GM19238 (cell line): ENCODE measurements around the gene LYRM2.
"Not testable (repeated sequence)": the region's sequence is repeated elsewhere in the genome, so short reads cannot be mapped to it uniquely, and the experiment has no call there.

Source experiments
- DNase-seq: peaks from one replicate; pipeline ENCODE4 v3.0.0; 2011; ENCODE audit warnings: low spot score; ENCODE audit not compliant: insufficient read length

Gene LYRM2

DNA sequence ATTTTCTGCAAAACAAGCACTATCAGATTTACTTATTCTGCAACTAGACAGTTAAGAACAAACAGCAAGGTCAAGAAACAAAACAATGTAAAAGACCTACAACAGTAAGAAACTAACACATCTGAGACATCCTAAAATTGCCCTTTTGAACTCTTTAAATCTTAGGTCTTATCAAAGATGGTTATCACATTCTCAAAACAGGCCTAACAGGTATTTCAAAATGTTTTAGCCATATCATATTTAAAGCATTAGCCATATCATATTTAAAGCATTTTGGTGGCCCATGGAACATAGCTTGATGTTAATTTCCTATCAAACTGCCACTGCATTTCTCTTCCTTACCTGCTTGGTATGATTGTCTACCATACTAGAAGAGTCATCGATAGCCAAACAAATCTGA is 11.1 kb upstream of the LYRM2 start:
- DNase-seq = no peak

DNA sequence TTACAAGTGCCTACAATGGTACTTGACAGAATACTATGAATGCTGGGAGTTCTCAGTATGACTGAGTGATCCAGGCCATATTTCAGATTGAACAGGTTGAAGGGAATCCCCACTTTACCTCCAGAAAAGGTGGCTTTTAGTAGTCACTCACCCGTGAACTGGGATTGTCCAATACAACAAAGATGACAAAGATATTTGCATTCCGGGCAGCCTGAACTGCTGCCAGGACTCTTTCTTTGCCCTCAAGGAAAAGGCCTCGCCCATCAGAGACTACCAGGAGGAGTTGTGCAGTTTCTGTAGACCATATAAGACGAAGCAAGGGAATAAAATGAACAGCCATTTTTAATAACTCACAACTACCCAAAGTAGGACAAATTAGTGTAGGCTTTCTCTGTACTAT is 6.3 kb upstream of the LYRM2 start:
- DNase-seq = no peak

DNA sequence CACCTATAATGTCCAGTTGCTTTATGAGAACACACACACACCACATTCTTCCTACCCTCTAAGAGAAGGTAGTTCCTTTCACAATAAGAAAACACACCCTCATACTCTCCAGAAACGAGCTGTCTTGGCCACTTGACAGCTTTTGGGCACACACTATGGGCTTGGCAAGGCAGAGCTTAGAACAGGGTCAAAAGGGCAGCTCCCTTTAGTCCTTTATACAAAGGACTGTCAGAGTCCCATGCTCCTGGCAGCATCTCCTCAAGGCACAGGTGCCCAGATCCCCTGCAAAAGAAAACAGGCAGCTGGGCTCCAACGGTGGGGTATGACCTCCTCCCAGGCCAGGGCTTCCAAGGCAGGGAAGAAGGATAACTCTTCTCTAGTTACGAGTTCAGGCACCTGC is 4.9 kb upstream of the LYRM2 start:
- DNase-seq = no peak

DNA sequence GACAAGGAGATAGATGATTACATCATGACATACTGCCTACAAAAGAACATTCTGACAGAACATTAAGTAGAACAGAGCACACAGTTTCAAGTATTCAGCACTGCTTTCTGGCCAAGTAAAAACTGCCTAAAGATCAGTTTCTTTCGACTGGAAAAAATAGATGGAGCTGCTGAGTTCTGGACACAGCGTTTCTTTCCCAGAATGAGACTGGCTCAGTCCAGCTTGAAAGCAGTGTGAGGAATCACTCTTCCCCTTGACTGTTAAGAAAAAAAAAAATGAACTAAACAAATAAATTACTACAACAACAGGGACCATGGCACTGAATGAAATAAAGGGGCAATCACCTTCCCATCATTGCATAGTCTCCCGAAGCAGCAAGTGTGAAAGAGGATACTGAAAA is 4.4 kb upstream of the LYRM2 start:
- DNase-seq = no peak

DNA sequence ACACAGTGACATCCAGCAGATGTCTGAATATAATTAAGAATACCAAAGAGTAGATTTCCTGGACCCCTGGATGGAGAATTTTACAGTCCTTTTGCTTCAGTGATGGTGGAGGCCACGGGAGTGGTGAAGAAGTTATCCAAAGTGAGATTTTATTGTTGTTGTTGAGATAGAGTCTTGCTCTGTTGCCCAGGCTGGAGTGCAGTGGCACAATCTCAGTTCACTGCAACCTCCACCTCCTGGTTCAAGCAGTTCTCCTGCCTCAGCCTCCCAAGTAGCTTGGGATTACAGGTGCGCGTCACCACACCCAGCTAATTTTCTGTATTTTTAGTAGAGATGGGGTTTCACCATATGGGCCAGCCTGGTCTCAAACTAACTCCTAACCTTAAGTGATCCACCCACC is 3.0 kb upstream of the LYRM2 start:
- DNase-seq = not testable (repeated sequence)

DNA sequence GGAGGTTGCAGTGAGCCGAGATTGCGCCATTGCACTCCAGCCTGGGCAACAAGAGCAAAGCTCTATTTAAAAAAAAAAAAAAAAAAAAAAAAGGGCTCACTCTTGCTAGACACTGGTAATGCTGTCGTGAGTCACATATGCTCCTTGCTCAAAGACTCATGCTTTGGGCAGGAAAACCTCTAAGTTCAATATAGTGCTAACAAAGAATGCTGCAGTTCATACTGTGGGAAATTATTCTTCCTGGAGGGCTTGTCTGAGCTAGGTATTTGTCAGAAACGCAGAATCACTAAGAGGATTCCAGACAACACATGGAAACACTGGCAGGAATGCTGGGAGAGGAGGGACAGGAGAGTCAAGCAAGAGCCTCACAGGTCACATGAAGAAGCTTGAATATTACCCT is 2.3 kb upstream of the LYRM2 start:
- DNase-seq = no peak

DNA sequence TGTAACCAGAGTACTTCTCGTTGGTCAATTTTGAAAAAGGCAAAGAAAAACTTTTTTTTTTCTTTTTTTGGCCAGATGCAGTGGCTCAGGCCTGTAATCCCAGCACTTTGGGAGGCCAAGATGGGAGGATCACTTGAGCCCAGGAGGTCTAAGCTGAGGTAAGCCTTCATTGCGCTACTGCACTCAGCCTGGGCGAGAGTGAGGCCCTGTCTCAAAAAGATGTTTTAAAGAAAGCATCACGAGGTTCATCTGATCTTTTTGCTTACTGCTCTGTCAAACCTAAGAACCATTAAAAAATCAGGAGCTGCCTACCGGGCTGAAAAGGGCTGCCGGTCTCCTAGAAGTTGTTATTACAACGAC is 607 bp downstream of the LYRM2 start:
- DNase-seq = no peak

DNA sequence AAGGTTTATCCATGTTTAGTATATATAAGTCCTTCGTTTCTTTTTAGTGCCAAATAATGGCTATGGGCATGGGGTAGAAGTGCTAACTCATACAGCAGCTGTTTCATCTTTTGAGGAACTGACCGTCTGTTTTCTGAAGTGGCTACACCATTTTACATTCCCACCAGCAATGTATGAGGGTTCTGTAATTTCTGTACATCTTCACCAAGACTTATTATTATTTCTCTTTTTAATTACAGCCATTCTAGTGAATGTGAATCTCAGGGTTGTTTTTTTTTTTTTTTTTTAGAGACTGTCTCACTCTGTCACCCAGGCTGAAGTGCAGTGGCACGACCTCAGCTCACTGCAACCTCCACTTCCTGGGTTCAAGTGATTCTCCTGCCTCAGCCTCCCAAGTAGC is 2.1 kb downstream of the LYRM2 start:
- DNase-seq = not testable (repeated sequence)

DNA sequence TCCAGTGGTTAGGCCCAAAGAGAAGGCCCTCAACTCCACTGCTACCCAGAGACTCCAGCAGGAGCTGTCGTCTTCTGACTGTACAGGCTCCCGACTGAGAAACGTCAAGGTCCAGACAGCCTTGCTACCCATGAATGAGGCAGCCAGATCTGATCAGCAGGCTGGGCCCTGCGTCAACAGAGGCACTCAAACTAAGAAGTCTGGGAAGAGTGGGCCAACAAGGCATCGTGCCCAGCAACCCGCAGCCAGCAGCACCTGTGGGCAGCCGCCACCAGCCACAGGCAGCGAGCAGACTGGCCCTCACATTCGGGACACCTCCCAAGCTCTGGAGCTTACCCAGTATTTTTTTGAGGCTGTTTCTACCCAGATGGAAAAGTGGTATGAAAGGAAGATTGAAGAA is 8.1 kb downstream of the LYRM2 start:
- DNase-seq = no peak

DNA sequence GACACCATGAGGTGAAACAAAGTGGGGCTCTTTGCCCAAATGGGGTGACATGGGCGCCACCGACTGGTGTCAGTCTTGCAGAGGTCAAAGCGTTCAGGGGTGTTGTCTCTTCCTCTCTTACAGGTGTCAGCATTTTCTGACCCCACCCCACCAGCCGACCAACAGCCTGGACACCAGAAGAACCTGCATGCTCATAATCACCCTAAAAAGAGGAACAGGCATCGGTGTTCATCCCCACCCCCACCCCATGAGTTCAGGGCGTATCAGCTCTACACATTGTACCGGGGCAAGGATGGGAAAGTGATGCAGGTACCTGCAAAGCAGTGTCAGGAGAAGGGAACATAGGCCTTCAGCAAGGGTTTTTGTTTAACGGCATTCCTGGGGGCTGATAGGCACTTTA is 14.8 kb downstream of the LYRM2 start:
- DNase-seq = no peak

DNA sequence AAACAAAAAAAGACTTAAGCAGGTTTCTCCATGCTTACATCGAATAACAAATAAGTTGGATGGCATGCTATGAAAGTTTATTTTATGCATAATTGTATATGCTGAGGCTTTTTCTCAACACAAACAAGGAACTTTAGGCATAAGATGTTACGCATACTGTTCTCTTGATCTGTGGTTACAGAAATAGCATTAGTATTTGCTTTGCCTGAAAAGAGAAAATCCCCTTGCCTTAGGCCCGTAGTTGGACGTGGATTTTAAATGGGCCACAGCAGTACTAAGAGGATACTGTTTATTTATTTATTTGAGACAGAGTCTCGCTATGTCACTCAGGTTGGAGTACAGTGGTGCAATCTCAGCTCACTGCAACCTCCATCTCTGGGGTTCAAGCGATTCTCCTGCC is 19.0 kb downstream of the LYRM2 start:
- no peak for DNase-seq

DNA sequence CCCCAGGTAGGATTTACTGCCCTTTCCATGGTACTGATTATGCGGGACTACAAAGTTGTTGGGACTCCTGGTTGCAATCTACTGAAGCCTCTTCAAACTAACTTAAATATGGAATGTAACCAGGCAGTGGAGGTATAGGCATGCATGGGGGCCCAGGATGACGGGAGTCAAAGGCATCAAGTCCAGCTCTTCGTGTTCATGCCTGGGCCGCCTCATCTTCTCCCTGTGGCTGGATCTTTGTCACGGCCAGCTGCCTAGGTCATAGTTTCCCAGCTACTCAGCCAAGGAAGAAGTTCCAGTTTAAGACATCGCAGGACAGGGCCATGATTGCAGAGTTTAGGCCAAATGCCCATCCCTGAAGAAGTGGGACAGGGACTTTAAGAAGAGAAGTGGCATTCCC is 20.5 kb downstream of the LYRM2 start:
- no peak for DNase-seq

DNA sequence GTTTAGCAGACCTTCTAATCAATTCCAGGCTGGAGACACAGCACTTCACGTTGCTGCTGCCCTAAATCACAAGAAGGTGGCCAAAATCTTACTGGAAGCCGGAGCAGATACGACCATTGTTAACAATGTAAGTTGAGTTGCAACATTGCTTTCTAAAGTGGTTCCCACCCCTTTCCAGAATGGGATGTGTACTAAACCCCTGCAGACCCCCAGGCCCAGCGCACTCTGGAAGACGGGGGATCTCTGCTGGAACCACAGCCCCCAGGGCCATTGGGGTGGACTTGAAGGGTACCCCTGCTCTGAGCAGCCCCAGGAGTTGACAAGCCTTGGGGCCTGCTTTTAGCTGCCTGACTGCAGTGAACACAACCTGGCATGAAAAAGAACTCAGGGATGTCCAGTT is 22.0 kb downstream of the LYRM2 start:
- no peak for DNase-seq

DNA sequence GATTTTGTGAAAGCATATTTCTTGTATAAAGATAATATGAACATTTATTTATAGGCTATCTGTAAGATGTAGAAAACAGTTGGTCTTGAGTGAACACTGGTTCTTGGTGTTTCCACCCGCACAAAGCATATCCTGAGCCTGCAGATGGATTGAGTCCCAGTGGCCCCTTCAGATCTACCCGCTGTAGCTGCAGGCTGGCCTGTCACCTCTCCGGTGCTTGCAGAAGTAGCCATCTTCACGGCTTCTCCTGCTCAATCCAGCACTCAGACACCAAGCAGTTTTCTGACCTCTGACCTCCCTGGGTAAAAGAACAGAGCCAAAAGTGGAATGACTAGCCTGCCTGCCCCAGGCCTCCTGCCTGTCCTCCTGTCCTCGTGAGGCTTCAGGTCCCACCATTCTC is 22.7 kb downstream of the LYRM2 start:
- no peak for DNase-seq

DNA sequence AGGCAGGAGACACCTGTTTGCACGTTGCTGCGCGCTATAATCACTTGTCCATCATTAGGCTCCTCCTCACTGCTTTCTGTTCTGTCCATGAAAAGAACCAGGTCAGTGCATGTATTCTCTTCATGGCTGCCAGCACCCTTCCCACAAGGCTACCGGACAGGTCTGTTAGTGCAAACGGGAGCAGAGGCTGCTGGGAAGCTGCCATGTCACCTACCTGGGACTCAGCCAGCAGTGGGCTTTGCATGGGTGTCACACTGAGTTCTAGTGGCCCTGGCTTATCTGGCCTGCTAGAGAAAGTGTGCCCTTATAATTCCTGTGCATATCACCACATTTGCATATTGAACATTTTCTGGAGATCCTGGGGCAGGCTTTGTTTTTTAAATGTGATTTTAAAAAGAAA is 24.8 kb downstream of the LYRM2 start:
- no peak for DNase-seq

DNA sequence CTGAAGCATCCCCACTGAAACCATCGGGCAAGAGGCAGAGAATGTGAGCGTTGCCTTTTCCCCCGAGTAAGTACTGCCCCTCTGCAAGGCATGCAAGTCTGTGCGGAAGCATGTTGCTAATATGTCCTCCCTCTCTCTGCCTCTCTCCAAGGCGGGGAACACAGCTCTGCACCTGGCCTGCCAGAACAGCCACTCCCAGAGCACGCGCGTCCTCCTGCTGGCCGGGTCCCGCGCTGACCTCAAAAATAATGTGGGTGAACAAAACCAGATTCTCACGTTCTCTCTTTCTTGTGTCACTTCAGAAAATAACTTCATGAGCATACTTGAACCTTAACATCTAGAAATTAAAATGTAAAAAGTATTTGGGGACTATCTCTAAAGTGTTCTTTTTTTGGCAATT is 26.4 kb downstream of the LYRM2 start:
- no peak for DNase-seq

DNA sequence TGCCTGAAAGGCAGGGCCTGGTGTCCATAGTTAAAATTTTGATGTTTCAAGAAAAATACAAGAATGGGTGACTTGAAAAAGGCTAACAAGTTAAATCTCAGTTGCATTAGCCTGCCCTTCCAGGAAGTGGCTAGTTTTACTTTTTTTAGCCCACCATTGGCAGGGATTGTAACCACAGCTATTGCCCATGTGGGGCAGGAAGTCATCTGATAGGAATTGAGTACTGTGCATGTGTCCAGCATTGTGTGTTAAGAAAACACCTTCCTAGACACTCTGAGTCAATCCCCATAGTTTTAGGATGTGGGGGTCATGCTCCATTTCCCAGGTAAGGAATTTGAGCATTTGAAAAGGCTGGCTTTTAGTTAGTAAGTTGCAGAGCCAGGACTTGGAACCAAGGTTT is 26.9 kb downstream of the LYRM2 start:
- no peak for DNase-seq

DNA sequence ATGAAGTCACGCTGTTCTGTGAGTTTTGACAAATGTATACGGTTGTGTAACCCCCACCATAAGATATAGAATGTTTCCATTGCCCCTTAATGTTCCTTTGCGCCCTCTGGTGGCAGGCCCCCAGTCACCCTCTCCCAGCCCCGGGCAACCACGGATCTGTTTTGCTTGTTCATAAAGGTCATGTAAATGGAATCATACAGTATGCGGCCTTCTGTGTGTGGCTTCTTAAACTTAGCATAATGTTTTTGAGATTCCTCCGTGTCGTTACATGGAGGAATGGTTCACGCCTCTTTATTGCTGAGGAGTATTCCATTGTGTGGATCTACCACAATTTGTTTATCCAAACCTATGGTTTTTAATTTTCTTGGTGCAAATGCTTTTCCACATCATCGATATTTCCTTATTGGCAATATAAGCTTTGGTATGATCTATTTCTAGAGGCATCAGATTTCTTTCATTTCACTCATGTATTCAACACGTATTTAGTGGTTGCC is 28.4 kb downstream of the LYRM2 start:
- peak; percentile 45 for DNase-seq

DNA sequence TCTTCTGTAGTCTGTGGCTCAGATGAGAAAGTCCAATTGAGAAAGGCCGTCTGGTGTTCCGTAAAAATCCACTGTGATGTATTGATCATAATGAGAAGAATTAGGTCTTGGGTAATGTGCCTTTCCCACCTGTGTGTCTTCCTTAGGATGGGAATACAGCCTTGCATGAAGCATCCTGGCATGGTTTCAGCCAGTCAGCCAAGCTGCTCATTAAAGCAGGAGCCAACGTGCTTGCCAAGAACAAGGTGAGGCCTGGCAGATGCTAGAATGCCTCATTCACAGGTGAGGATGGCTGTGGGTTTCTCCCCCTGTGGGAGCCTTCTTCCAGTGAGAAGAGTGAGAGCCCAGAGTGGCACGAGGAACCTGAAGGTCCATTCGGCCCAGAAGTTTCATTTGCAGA is 32.7 kb downstream of the LYRM2 start:
- no peak for DNase-seq

DNA sequence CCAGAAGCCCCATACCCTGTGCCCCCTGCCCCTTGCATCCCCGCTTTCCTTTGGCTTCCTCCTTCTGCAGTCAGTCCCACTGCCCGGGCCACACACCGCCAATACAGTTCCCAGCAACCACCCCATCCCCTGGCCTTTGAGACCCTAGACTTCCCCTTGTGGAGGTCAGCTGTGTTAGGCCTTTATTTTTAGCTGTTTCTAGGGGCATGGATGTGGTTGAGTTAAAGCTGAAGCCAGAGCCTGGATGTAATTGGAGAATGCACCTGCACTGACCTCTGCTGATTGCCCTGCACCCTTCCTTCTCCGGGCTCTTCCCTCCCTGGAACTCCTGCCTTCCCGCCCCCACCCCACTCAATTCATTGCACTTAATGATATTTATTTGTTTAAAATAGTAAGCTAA is 33.9 kb downstream of the LYRM2 start:
- no peak for DNase-seq

DNA sequence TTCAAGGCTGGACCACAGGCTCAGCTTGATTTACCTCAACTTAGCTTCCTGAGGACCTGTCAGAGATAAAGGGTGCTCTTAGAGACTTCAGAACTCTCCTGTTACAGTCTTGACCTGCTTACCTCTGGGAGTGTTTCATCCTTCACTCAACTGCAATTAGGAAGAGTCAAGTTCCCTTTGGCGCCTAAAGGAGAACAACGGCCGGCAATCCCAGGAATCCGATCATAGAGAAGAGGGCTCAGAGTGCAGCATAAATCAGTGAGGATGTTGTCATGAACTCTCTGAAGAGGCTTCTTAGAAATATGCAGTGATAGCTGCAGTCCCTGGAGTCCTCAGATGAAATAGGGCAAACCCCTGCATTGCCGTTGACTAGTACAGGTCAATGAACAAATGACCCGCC is 36.4 kb downstream of the LYRM2 start:
- DNase-seq = no peak

DNA sequence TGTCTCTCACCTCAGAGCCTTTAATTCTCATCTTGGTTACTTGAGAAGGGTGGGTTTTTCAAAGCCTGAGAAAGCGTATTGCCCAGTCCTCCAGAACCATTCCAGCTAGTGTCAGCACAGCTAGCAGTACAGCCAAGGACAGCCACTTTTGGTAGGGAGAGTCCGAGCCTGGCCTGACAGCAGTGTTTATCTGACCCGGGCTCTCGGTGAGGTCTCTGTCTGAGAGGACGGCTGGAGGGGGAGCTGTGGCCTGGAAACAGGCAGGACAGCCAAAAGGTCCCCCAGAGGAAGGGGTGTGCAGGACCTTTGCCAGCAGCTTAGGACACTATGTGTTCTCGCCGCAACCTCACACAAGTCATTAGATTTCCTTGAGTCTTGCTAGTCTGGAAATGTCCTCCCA is 38.8 kb downstream of the LYRM2 start:
- no peak for DNase-seq

DNA sequence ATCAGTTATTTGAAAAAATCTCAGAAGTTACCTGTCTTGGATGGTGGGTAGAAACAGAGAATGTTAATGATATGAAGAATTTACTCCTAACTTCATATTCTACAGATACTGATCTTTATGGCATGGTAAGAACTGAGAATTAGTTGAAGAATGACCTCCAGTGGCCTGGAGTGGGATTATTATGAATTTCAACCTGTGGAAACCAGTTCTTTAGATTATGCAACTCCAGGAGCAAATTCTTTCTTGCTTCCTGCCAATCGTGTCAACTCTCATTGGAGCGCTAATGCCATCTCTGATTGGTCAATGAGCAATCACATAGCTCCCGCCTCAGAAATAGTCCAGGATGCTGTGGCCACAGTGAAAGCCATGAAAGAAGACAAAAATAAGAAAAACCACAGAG is 40.6 kb downstream of the LYRM2 start:
- DNase-seq = no peak

DNA sequence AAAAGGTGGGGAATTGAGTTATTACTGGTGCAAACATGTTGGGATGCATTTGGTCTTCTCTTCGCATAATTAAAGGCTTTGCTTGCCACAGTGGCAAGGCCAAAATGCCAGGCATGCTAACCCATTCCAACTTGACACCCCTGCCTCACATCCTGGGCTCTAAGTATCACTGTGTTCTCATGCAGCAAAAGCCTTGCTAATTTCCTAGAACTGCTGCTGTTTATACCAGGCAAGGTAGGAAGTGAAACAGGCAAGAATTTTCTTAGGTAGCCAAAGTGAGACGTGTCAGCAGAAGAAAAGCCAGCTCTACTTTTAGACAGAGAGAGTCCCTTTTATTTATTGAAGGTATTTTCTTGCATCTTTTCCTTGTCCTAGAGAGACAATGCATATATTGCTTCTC is 41.2 kb downstream of the LYRM2 start:
- no peak for DNase-seq

DNA sequence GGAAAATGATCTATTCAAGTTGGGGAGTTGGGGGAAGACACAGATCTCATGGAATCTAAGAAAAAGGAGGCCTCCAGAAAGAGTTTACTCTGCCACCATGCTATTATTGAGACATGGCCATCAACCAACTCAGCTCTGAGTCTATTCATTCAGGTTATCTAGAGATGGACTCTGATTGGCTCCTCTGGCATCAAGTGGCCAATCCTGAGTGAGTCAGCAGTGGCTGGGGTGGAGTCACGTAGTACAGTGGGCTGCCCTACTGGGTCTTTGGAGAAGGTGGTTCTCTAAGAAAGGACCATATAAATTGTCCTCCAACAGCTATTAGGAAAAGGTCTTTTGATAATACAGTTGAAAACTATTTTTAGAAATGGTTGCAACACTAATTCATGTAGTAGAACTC is 42.1 kb downstream of the LYRM2 start:
- no peak for DNase-seq
